Stimulated activated CD4-positive, alpha-beta T cell treated with anti-CD3 and anti-CD28 coated beads, Interleukin-4, amount 100 ng/mL, for 1 hour (primary cell): ENCODE results near the gene SOX9.
"Not testable (repeated sequence)": the region's sequence is repeated elsewhere in the genome, so short reads cannot be mapped to it uniquely, and the experiment has no call there.

Experiments used
- DNase-seq: peaks from one replicate; pipeline ENCODE4 v3.0.0-alpha.2; 2020

Gene SOX9

GRCh38 chr17:72128039-72128438, 7.2 kb downstream of the SOX9 start:
- DNase-seq, result no peak

GRCh38 chr17:72134608-72135394, 14.0 kb downstream of the SOX9 start:
- no peak for DNase-seq

DNA sequence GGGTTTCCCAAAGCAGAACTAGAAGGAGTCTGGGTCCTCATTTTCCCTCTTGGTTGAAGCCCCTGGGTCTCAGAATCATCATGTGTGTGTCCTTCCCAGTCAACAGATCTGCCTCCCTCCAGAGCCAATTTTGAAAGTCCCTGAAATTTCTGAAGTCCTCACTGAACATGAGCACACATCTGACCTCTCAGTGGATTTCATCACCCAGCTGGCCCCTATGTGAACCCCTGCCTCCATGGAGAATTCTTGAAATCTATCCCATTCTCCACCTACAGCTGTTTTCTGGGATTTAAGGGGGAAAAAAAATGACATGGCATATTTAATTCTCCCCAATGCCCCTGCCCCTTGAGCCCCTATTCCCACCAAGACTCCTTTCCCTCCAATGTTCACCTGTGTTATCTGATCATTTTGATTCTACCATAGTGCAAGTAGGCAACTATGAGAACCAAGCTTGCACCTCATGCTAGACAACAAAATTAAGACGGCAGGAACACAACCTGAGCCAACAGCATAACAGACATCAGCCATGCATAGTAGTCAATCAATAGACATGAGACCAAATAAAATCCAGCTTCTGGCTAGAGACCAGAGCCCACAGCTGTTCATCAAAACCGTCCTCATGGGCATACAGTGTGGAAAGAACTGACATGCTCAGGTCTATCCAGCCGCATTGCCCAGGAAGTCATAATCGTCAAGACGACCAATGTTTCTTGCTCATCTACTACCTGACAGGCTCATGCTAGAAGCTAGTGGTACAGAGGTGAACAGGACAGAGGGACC, 14.9 kb downstream of the SOX9 start:
- DNase-seq, result no peak

GRCh38 chr17:72136692-72137091, 15.9 kb downstream of the SOX9 start:
- no peak for DNase-seq

GRCh38 chr17:72137161-72137560, 16.3 kb downstream of the SOX9 start:
- DNase-seq, result no peak

- DNase-seq, result no peak
These were observed 18.4 kb downstream of the SOX9 start for GRCh38 chr17:72139212-72139611.

DNA sequence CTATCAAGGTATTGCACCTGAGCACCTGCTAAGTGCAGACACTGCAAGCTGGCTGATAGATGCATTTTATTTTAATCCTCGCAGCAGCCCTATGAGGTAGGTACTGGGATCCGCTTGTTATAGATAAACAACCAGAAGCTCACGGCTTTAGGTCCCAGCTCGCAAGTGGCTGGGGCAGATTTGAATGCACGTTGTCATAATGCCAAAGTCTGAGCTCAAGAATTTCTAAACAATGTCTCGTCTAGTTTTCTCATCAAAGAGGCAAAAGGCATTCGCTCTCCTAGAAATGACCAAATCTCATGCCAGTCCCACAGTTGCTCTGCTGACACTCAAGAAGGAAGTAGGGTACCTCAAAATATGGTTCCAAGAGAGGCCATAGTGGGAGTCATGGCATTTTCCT, 20.5 kb downstream of the SOX9 start:
- no peak for DNase-seq

DNA sequence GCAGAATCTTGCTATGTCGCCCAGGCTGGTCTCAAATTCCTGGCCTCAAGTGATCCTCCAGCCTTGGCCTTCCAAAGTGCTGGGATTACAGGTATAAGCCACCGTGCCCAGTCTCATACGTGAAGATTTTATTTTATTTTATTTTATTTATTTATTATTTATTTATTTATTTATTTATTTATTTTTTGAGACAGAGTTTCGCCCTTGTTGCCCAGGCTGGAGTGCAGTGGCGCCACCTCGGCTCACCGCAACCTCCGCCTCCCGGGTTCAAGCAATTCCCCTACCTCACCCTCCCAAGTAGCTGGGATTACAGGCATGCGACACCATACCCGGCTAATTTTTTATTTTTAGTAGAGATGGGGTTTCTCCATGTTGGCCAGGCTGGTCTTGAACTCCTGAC, 21.3 kb downstream of the SOX9 start:
- not testable (repeated sequence) for DNase-seq

- no peak for DNase-seq
These were observed 21.8 kb downstream of the SOX9 start for GRCh38 chr17:72142614-72143013.

DNA sequence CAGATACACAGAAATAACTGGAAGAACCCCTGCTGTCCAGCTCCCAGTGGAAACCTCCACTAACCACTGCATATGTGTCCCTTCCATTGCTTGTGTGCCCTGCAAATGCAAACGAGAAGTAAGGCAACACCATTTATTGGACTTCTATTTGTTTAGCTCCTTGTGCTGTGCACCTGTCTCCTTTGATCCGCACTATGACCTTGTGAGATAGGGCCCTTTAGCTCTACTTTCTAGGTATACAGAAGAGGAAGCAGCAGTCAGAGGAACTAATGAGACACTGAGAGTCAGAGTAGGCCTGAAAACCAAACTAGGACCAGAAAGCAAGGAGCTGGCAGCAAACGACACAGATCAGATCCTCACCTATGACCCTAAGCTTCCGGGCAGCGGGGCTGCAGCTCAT, 22.4 kb downstream of the SOX9 start:
- DNase-seq, result no peak

- DNase-seq, result no peak
These were observed 23.3 kb downstream of the SOX9 start for GRCh38 chr17:72144101-72144500.

GRCh38 chr17:72145562-72145961, 24.7 kb downstream of the SOX9 start:
- no peak for DNase-seq

- no peak for DNase-seq
These were observed 25.1 kb downstream of the SOX9 start for GRCh38 chr17:72145962-72146361.

DNA sequence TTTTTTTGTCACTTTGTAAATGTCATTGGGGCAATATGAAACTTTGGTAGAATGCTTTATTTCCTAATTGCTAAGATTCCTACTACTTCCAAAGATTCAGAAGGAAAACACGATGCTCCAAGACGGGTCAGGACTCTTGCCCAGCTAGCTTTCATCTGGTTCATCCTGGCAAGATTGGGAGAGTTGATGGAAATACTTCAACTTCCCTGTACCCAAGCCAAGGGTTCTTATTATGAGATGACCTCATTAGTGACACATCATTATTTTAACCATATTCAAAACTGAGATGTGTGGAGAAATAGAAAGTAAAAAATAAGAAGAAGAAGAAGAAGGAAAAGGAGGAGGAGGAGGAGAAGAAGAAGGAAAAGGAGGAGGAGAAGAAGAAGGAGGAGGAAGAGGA, 25.6 kb downstream of the SOX9 start:
- no peak for DNase-seq

DNA sequence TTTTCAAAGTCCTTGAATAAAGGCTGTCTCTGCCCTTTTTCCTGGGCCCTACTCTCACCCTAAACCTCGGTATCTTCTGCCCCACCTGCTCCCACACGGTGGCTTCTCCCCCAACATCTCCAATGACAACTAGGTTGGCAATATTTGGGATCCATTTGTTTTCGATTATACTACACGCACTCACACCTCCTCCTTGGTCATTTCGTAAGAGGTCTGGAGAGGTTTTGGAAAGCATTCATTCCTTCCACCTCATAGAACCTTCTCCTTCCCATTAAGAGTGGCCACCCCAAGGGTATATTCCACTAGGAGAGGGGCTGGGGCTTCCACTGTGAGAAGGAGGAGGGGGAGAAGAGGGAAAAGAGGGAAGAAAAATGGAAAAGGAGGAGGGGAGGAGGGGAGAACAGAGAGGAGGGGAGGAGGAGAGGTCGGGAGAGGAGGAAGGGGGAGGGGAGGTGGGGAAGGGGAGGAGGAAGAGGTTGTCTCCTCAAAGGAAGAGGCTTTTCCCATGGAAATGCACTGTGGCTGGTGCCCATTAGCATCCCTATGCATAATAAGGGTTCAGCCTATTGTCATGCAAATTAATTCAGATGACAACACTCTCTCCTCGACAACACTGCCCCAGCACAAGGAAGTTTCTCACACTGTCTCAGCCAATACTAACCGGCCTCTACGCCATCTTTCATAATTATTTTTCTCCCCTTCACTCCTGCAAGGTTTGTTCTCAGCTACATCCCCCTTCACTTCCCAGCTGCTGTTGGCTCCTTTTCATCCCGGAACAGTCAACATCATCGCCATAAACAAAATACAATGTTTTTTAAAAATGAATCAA, 30.0 kb downstream of the SOX9 start:
- DNase-seq, result no peak

DNA sequence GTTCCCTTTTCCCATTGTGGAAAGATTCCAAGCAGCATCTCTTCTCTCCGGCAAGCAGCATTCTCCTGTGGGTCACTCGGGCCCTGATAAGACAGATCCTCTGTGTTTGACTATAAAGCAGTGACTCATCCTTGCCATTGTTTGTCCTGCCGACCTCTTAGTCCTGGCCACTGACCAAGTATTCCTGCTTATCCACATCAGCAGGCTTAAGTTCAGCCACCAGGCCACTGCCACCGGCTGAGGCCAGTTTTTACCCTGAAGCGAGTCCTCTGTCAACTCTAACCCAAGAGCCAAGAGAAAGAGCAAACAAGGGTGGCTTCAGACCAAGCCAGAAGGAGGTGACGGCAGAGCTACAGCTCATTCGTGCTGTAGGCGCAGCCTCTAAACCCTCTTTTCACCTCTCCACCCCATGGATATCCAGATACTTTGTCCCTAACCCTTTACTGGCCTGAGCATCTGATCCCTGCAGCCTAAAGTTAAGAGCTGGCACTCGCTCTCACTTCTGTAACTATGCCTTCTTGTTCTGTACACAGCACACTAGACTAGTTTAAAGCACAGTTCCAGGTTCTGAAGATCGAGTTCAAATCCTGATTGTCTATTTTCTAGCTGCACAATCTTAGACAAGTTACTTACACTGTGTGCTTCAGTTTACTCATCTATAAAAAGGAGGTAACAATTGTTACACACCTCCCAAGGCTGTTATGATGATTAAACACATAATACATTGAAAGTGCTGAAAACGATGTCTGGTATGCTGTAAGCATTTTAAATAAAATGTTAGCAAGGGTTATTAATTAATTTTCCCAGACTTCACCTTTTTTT, 31.0 kb downstream of the SOX9 start:
- no peak for DNase-seq

- no peak for DNase-seq
These were observed 31.6 kb downstream of the SOX9 start for GRCh38 chr17:72152387-72152929.

GRCh38 chr17:72158895-72159885, 38.4 kb downstream of the SOX9 start:
- DNase-seq, result no peak

DNA sequence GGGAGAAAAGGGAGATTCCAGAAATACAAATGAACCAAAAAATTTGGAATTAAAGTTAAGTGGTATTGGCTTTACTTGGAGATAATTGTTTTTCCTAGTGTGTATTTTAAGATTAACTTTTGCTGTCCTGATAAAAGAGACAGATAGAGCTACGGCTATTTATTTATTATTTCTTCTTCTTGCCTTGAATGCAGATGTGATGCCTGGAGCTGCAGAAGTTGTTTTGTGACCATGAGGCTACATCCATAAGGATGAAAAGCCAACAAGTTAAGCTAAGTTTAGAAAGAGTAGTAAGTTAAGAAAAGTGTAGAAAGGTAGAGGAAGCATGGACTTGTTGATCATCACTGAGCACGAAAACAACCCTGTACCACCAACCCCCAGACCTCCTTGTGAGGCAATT, 41.7 kb downstream of the SOX9 start:
- DNase-seq, result no peak

- no peak for DNase-seq
These were observed 42.7 kb downstream of the SOX9 start for GRCh38 chr17:72163474-72163873.

DNA sequence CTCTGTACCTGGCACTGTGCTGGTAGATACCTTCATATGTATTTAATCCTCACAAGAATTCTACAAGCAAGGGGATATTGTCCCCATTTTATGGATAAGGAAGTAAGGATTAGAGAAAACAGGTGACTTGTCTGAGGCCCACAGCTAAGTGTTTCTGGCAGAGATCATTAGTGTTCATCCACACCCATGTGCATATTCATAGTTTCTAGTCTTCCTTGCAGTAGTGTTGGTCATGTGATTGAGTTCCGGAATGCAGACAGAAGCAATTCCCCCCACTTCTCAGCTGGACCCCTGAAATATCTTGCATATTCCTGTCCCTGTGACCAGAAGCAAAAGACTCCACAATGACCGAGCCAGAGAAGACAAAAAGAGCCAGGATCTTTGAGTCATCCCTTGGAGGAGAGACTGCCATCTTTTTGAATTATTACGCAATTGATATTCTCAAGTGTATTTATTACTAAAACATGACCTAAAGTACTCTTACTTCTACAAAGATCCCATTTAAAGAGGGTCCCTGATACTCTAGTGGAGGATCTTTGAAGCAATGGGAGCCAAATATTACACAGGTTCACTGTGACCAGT, 43.4 kb downstream of the SOX9 start:
- DNase-seq, result no peak
